ENCODE data around the gene CLEC4M. TPM values are rescaled to one million over a fixed set of nuclear protein-coding genes. Genes with fewer than 3 reads are reported as not detected.

Gene CLEC4M
- total and polyA plus RNA-seq, 2 experiments from 2014 or later = not detected

- Histone ChIP-seq H4K20me1 (replicated peaks; ENCODE audit: insufficient read depth) (no peaks in the 10 kb centered on the region), H3K4me2 (no peak overlapping the region), H3K79me2 (replicated peaks; ENCODE audit: insufficient read depth) (no peaks in the 10 kb centered on the region), H3K9me2 (ENCODE audit: insufficient read depth) (no peaks in the 10 kb centered on the region), H3K4me1 (ENCODE audit: insufficient read depth) (peaks cover 3% of the 10 kb centered on the region; the same call in 1 of the 2 replicates), H3K27me3 (ENCODE audit: insufficient read depth) (peaks cover 42% of the 10 kb centered on the region), H3F3A (replicated peaks; ENCODE audit: low read depth) (0 out of 2 replicates have a peak, but pooled peaks cover 3% of the 10 kb centered on the region), H3K4me3 (no peak overlapping the region), H3K36me3 (ENCODE audit: insufficient read depth) (no peaks in the 10 kb centered on the region), H3K27ac (ENCODE audit: low read depth) (no peak overlapping the region), H2AFZ (no peak overlapping the region)
- no peak overlapping the region for H3K4me3 Mint-ChIP-seq
- H3K36me3 Mint-ChIP-seq (ENCODE audit: low read depth) = 0 out of 3 replicates have a peak, but pooled peaks cover 3% of the 10 kb centered on the region
- TF ChIP-seq REST (IDR thresholded peaks at IDR 0.05; ENCODE audit: unreplicated experiment) (peak; percentile 63), CTCF (conservative IDR thresholded peaks at IDR 0.05; ENCODE audit: low read depth in 2 of 2) (no peak)
- H3K27ac Mint-ChIP-seq = no peak overlapping the region
- peaks cover 23% of the 10 kb centered on the region for H3K27me3 Mint-ChIP-seq (ENCODE audit: insufficient read depth, low read depth, poor library complexity)
- no peaks in the 10 kb centered on the region; the same call in 2 of the 3 replicates for H3K9me3 Mint-ChIP-seq
- peak; percentile 5; the same call in 1 of the 3 replicates for ATAC-seq
- peak; percentile 46 for DNase-seq (ENCODE audit: low spot score)
- H3K4me1 Mint-ChIP-seq = peaks cover 11% of the 10 kb centered on the region
These were observed 21.0 kb downstream of the CLEC4M start for GRCh38 chr19:7783991-7784423.

- no peaks in the 10 kb centered on the region for H3K36me3 ChIP-seq (ENCODE audit: insufficient read depth)
- Mint-ChIP-seq H3K4me3 (no peak overlapping the region), H3K9me3 (no peaks in the 10 kb centered on the region; the same call in 2 of the 3 replicates), H3K27ac (no peak overlapping the region), H3K36me3 (ENCODE audit: low read depth) (0 out of 3 replicates have a peak, but pooled peaks cover 3% of the 10 kb centered on the region), H3K4me1 (peaks cover 13% of the 10 kb centered on the region), H3K27me3 (ENCODE audit: insufficient read depth, low read depth, poor library complexity) (peaks cover 31% of the 10 kb centered on the region)
- no peak for TF ChIP-seq POLR2AphosphoS5 (IDR thresholded peaks at IDR 0.05; ENCODE audit: low read depth)
- no peak for TF ChIP-seq ZNF462 (CRISPR knock-in tag; IDR thresholded peaks at IDR 0.05)
- no peak for TF ChIP-seq ZNF114 (CRISPR knock-in tag; IDR thresholded peaks at IDR 0.05)
- no peak for TF ChIP-seq ZNF331 (CRISPR knock-in tag; IDR thresholded peaks at IDR 0.05; ENCODE audit: low read depth)
- TF ChIP-seq EZH2 (IDR thresholded peaks at IDR 0.05; ENCODE audit: low read depth, unreplicated experiment) = no peak
- TF ChIP-seq STAT1 (IDR thresholded peaks at IDR 0.05; ENCODE audit: unreplicated experiment) = no peak
- no peak for TF ChIP-seq JUNB (IDR thresholded peaks at IDR 0.05; ENCODE audit: unreplicated experiment)
- H2AFZ ChIP-seq = no peak overlapping the region
- no peaks in the 10 kb centered on the region for H3K9me2 ChIP-seq (ENCODE audit: insufficient read depth)
- peaks cover 3% of the 10 kb centered on the region; the same call in 1 of the 2 replicates for H3K4me1 ChIP-seq (ENCODE audit: insufficient read depth)
- peaks cover 50% of the 10 kb centered on the region for H3K27me3 ChIP-seq (ENCODE audit: insufficient read depth)
- 0 out of 2 replicates have a peak, but pooled peaks cover 3% of the 10 kb centered on the region for H3F3A ChIP-seq (replicated peaks; ENCODE audit: low read depth)
- ATAC-seq (no peak), DNase-seq (ENCODE audit: low spot score) (no peak)
- H3K4me2 ChIP-seq = no peak overlapping the region
- H4K20me1 ChIP-seq (replicated peaks; ENCODE audit: insufficient read depth) = no peaks in the 10 kb centered on the region
- H3K4me3 ChIP-seq = no peak overlapping the region
- H3K27ac ChIP-seq (ENCODE audit: low read depth) = no peak overlapping the region
- no peaks in the 10 kb centered on the region for H3K79me2 ChIP-seq (replicated peaks; ENCODE audit: insufficient read depth)
These were observed 21.8 kb downstream of the CLEC4M start for GRCh38 chr19:7784856-7785255.

Data from GM23338 (cell line).